Peyer's patch (tissue), 4 donors: ENCODE data around the gene ARID1B.

Source experiments
- POLR2A ChIP-seq, 2 donors: fragments of 450-650 bp; IDR thresholded peaks; one replicate each; pipeline ENCODE4 v1.5.1; 2017; ENCODE audit warnings: antibody characterized with exemption in 2 of 2, mild to moderate bottlenecking in 2 of 2, moderate library complexity in 2 of 2
- TF ChIP-seq, protein P1 (sequence below), 6 experiments: fragments of 450-650 bp in 4 of 6; fragments of 200-600 bp in 2 of 6; sonication (generic) in 1 of 6; IDR thresholded peaks; one replicate each; pipeline ENCODE4 v1.5.1; 2017 to 2019; ENCODE audit warnings: antibody characterized with exemption in 6 of 6, mild to moderate bottlenecking in 3 of 6, moderate library complexity in 1 of 6

DNA sequence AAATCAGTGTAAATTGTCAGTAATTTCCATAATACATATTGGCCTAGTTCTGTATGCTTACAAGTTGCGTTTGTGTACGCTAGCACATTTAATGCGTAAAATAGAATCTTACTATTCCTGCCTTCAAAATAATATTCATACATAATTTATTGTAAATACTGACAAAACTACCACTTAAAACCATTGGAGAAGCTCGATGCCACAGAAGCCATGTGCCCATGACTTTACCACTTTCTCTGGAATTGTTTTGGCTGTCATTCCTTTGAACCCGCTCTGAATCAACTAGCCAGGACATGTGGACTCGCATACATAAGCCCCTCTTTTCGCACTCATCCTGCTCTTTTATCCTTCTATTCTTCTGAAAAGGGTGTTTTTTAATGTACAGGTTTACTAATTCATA lies 394.6 kb downstream of the ARID1B start:
- TF ChIP-seq, protein P1, sequence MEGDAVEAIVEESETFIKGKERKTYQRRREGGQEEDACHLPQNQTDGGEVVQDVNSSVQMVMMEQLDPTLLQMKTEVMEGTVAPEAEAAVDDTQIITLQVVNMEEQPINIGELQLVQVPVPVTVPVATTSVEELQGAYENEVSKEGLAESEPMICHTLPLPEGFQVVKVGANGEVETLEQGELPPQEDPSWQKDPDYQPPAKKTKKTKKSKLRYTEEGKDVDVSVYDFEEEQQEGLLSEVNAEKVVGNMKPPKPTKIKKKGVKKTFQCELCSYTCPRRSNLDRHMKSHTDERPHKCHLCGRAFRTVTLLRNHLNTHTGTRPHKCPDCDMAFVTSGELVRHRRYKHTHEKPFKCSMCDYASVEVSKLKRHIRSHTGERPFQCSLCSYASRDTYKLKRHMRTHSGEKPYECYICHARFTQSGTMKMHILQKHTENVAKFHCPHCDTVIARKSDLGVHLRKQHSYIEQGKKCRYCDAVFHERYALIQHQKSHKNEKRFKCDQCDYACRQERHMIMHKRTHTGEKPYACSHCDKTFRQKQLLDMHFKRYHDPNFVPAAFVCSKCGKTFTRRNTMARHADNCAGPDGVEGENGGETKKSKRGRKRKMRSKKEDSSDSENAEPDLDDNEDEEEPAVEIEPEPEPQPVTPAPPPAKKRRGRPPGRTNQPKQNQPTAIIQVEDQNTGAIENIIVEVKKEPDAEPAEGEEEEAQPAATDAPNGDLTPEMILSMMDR (IDR thresholded peaks at IDR 0.05), result no peak
- no peak for TF ChIP-seq POLR2A (IDR thresholded peaks at IDR 0.05)
